Hepatocyte (in vitro differentiated cells): Measurements from ENCODE around the gene MSANTD4. TPM values are rescaled to one million over a fixed set of nuclear protein-coding genes. Genes with fewer than 3 reads are reported as not detected.
"Not testable (repeated sequence)": the region's sequence is repeated elsewhere in the genome, so short reads cannot be mapped to it uniquely, and the experiment has no call there.

Experiments used
- DNase-seq: peaks from one replicate; pipeline ENCODE4 v3.0.0-alpha.2; 2016; ENCODE audit warnings: low spot score
- H2AFZ ChIP-seq: fragments of 200-600 bp; sonication (generic); 2 replicates; pipeline ENCODE4 v1.6.0; 2016; ENCODE audit warnings: antibody characterized with exemption, mild to moderate bottlenecking
- H3K27ac ChIP-seq: fragments of 200-600 bp; sonication (generic); 2 replicates; pipeline ENCODE4 v1.5.1; 2016; ENCODE audit warnings: mild to moderate bottlenecking
- H3K27me3 ChIP-seq: fragments of 200-600 bp; sonication (generic); 2 replicates; pipeline ENCODE4 v1.6.1; 2016
- H3K36me3 ChIP-seq: fragments of 200-600 bp; sonication (generic); replicated peaks from 2 replicates; pipeline ENCODE4 v1.5.1; 2016; ENCODE audit warnings: low read depth; ENCODE audit not compliant: insufficient read depth
- H3K4me1 ChIP-seq: fragments of 200-600 bp; sonication (generic); 2 replicates; pipeline ENCODE4 v1.5.1; 2016; ENCODE audit warnings: mild to moderate bottlenecking, moderate library complexity; ENCODE audit not compliant: insufficient read depth
- H3K4me2 ChIP-seq: fragments of 200-600 bp; sonication (generic); 2 replicates; pipeline ENCODE4 v1.6.0; 2016
- H3K4me3 ChIP-seq: fragments of 200-600 bp; sonication (generic); 2 replicates; pipeline ENCODE4 v1.5.1; 2016; ENCODE audit warnings: mild to moderate bottlenecking
- H3K79me2 ChIP-seq: fragments of 200-600 bp; sonication (generic); 2 replicates; pipeline ENCODE4 v1.6.0; 2017; ENCODE audit warnings: mild to moderate bottlenecking
- H3K9me2 ChIP-seq: fragments of 200-600 bp; sonication (generic); replicated peaks from 2 replicates; pipeline ENCODE4 v1.6.0; 2017; ENCODE audit warnings: mild to moderate bottlenecking; ENCODE audit not compliant: insufficient read depth
- H3K9me3 ChIP-seq: fragments of 200-600 bp; sonication (generic); 2 replicates; pipeline ENCODE4 v1.5.1; 2016; ENCODE audit warnings: low read depth, mild to moderate bottlenecking
- H4K20me1 ChIP-seq: fragments of 200-600 bp; sonication (generic); 2 replicates; pipeline ENCODE4 v1.6.0; 2016; ENCODE audit warnings: mild to moderate bottlenecking; ENCODE audit not compliant: insufficient read depth, poor library complexity, severe bottlenecking
- EZH2 ChIP-seq: fragments of 200-600 bp; sonication (generic); IDR thresholded peaks from 2 replicates; pipeline ENCODE4 v1.6.1; 2016; ENCODE audit warnings: antibody characterized with exemption, mild to moderate bottlenecking, borderline replicate concordance
- EZH2phosphoT487 ChIP-seq: fragments of 200-600 bp; sonication (generic); IDR thresholded peaks from one replicate; pipeline ENCODE4 v1.6.1; 2018; ENCODE audit warnings: antibody characterized with exemption, mild to moderate bottlenecking, low read depth, moderate library complexity; ENCODE audit not compliant: unreplicated experiment, severe bottlenecking
- WGBS: methylation state at CpG from one replicate; pipeline ENCODE4 v1.1.6; 2016; ENCODE audit warnings: low lambda C conversion rate; ENCODE audit errors: missing lambda C conversion rate; 5-methylcytosine and 5-hydroxymethylcytosine counted together
- polyA plus RNA-seq: library from polyadenylated mRNA; unstranded; fragments of >200 nt; fragmentation: Nextera tagmentation; extraction: Ambion mirVana; gene quantifications from 2 replicates; pipeline ENCODE4 v1.2.1, GENCODE V29; 2016
- total RNA-seq: library from RNA; depleted of rRNA; stranded (reverse); fragments of >200 nt; gene quantifications from 2 replicates; pipeline ENCODE4 v1.2.3, GENCODE V29; 2014
- TF ChIP-seq, protein P1 (sequence below): fragments of 200-600 bp; sonication (generic); IDR thresholded peaks from 2 replicates; pipeline ENCODE4 v1.5.1; 2016; ENCODE audit warnings: antibody characterized with exemption, mild to moderate bottlenecking; ENCODE audit not compliant: poor library complexity

The MSANTD4 gene
- total and polyA plus RNA-seq, 2 experiments from 2014 or later: 8.0 to 32.6 TPM

DNA sequence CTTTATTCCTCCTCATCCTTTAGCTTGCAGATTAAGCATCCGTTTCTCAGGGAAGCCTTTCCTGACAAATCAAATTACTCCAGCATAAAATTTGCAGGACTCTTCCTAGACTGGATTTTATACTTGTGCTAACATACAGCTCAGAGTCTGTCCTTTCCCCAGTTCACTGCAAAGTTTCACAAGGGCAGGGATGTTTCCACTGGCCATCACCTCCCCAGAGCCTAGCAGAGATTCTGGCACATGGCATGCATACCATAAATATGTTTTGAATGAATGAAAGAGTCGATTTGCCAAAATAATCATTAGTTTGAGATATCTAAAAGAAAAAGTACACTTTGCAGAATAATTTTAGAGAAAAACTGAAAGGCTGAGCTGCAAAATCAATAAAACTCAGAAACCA, 10.6 kb downstream of the MSANTD4 start:
- Histone ChIP-seq H3K4me2 (no peak overlapping the region), H3K4me1 (peaks cover 12% of the 10 kb centered on the region), H4K20me1 (peaks cover 4% of the 10 kb centered on the region), H3K36me3 (peaks cover 8% of the 10 kb centered on the region), H2AFZ (no peak overlapping the region), H3K27me3 (no peaks in the 10 kb centered on the region), H3K4me3 (no peak overlapping the region), H3K9me2 (no peaks in the 10 kb centered on the region), H3K79me2 (peaks cover 60% of the 10 kb centered on the region), H3K9me3 (no peaks in the 10 kb centered on the region), H3K27ac (no peak overlapping the region)
- no peak for DNase-seq
- WGBS: 96% methylated on average over 2 of the region's 2 CpGs
- TF ChIP-seq, protein P1, sequence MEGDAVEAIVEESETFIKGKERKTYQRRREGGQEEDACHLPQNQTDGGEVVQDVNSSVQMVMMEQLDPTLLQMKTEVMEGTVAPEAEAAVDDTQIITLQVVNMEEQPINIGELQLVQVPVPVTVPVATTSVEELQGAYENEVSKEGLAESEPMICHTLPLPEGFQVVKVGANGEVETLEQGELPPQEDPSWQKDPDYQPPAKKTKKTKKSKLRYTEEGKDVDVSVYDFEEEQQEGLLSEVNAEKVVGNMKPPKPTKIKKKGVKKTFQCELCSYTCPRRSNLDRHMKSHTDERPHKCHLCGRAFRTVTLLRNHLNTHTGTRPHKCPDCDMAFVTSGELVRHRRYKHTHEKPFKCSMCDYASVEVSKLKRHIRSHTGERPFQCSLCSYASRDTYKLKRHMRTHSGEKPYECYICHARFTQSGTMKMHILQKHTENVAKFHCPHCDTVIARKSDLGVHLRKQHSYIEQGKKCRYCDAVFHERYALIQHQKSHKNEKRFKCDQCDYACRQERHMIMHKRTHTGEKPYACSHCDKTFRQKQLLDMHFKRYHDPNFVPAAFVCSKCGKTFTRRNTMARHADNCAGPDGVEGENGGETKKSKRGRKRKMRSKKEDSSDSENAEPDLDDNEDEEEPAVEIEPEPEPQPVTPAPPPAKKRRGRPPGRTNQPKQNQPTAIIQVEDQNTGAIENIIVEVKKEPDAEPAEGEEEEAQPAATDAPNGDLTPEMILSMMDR: no peak
- no peak for TF ChIP-seq EZH2phosphoT487
- no peak for TF ChIP-seq EZH2

DNA sequence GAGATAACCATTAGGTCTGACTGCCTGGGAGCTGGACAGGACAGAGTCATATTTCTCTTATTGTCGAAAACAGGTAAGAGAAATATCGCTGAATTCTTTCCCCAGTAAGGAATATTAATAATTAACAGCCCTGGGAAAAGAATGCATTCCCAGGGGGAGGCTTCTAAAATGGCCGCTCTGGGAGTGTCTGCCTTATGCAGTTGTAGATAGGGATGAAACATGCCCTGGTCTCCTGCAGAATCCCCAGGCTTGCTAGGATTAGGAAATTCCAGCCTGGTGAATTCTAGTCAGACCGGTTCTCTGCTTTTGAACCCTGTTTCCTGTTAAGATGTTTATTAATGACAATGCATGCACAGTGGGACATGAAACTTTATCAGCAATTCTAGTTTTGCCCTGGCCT, 18.9 kb downstream of the MSANTD4 start:
- H3K9me3 ChIP-seq, H4K20me1 ChIP-seq, H3K36me3 ChIP-seq, H3K4me1 ChIP-seq, DNase-seq, H3K9me2 ChIP-seq, H3K27ac ChIP-seq, H3K4me3 ChIP-seq, H2AFZ ChIP-seq, H3K27me3 ChIP-seq, H3K4me2 ChIP-seq, H3K79me2 ChIP-seq: not testable (repeated sequence)
- 98% methylated on average over 4 of the region's 4 CpGs for WGBS

DNA sequence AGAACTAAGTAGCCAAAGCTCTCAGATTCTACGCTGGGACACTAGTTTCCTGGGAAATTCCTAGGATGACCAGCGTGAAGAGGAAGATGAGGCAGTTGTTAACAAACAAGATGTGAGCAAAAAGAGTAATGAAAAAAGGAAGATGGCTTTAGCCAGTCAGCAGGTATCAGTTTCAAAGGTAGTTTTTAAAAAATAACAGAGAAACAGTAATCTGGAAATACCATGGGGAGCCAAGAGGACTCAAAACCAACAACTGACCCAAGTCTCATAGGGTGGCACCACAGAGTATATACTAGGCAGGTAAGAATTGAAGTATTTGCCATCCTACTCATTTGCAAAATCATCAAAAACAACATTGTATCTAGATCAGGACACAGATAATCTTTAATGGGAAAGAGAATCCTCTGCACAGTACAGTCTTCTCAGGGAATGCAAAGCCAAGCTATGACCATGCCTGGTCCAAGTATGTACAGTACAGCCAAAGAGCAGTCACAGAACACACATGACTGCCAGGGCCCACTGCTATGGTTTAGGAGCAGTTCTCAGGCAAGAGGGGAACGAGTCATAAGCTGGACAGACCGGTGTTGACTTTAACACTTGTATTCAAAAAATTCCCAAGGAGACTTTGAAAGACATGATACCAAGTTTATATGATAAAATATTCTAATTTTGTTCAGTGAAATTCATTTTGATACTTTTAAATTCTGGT, 20.6 kb downstream of the MSANTD4 start:
- Histone ChIP-seq H2AFZ (no peak overlapping the region), H3K36me3 (peaks cover under 1% of the 10 kb centered on the region), H3K4me3 (no peak overlapping the region), H4K20me1 (no peaks in the 10 kb centered on the region), H3K4me2 (no peak overlapping the region), H3K27ac (no peak overlapping the region), H3K9me2 (no peaks in the 10 kb centered on the region), H3K9me3 (no peaks in the 10 kb centered on the region), H3K27me3 (no peaks in the 10 kb centered on the region), H3K4me1 (no peaks in the 10 kb centered on the region), H3K79me2 (peaks cover 4% of the 10 kb centered on the region)
- no peak for DNase-seq
- TF ChIP-seq EZH2 (no peak), EZH2phosphoT487 (no peak)
- TF ChIP-seq, protein P1: no peak
- 96% methylated on average over 4 of the region's 4 CpGs for WGBS

DNA sequence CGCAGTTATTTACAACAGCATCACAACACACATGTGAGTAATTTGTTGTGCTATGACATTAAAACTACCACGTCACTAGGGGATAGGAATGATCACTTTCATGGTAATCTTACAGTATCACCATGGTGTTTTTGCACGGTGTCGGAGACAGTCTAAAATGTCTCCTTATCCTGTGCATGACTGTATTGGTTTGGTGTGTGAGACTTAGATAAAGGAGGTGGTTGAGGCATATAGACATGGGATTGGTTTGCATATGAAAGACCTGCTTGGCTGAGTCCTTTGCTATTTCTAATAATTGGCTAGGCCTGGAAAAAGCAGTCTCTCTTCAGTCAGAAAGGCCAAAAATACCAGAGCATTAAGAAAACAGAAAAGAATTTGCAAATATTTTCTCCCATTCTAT, 30.2 kb downstream of the MSANTD4 start:
- DNase-seq: no peak
- no peak overlapping the region for H2AFZ ChIP-seq
- H3K4me1 ChIP-seq: no peaks in the 10 kb centered on the region
- H3K79me2 ChIP-seq: no peaks in the 10 kb centered on the region
- no peak overlapping the region for H3K4me3 ChIP-seq
- H4K20me1 ChIP-seq: no peaks in the 10 kb centered on the region
- TF ChIP-seq, protein P1: no peak
- TF ChIP-seq EZH2: no peak
- TF ChIP-seq EZH2phosphoT487: no peak
- no peaks in the 10 kb centered on the region for H3K27me3 ChIP-seq
- no peaks in the 10 kb centered on the region for H3K9me2 ChIP-seq
- H3K4me2 ChIP-seq: no peak overlapping the region
- no peaks in the 10 kb centered on the region for H3K36me3 ChIP-seq
- H3K9me3 ChIP-seq: no peaks in the 10 kb centered on the region
- WGBS: 95% methylated on average over 4 of the region's 4 CpGs
- H3K27ac ChIP-seq: no peak overlapping the region
